Right lung (tissue), 10 donors: Measurements from ENCODE around the gene OR11A1. TPM values are rescaled to one million over a fixed set of nuclear protein-coding genes. Genes with fewer than 3 reads are reported as not detected.

ENCODE experiments used
- DNase-seq, 2 donors: peaks; one replicate each; pipeline ENCODE4 v3.0.0-alpha.2; 2013
- long read RNA-seq, 8 donors: transcript quantifications; one replicate each; lab custom pipeline, GENCODE V29; 2026
- polyA plus RNA-seq, 5 donors: library from polyadenylated mRNA; unstranded; fragments of 120-200 nt; gene quantifications; one replicate each; pipeline versions ENCODE4 v1.2.1 to v1.2.3, GENCODE V29; 2013; ENCODE audit warnings: inconsistent platforms in 1 of 5, low replicate concordance in 1 of 5; ENCODE audit not compliant: insufficient read length in 5 of 5, insufficient read depth in 1 of 5

The OR11A1 gene
- not detected for polyA plus RNA-seq
- long read RNA-seq, donor 1, result 0 reads
- long read RNA-seq, donor 2, result 0 reads
- long read RNA-seq, donor 3, result 0 reads
- long read RNA-seq, donor 4, result 0 reads
- long read RNA-seq, donor 5, result 0 reads
- long read RNA-seq, donor 6, result 0 reads
- long read RNA-seq, donor 7, result 0 reads
- long read RNA-seq, donor 8, result 0 reads

GRCh38 chr6:29456971-29457370, at the start of gene OR11A1, which contains the start of gene OR2H1:
OR11A1 (minus strand) TSS chr6:29457071; CDS start chr6:29427641, 29,430 bp downstream.
OR2H1 (plus strand) TSS chr6:29457155; CDS start chr6:29461770, 4,615 bp downstream.
- no peak for DNase-seq

DNA sequence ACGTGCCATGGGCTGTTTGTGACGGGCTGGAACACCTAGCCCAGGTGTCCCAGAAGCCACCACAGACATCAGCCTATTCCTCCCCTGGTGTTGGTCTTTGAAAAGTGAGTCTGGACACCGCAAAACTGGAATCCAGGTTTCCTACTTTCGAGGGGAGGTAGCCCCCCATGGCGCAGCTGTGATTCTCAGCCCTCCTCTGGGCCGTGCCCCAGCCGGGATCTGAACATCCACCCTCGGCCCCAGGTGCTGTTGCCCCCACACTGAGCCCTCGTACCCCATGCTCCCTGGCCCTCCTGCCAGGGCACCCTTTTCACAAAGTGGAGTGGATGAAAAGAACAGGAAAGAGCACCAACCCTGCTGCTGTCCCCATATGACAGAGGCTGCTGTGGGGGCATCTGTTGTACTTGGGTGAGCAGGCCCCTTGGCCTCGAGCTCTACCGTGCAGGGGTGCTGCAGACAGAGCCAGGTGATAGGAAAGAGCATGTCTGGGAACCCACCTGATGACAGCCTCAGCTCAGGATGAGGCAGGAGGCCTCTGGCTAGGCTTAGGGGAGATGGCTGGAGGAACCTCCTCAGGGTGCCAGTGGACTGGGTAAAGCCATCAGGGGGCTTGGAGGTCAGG, 49.7 kb upstream of the OR11A1 start:
- no peak for DNase-seq

DNA sequence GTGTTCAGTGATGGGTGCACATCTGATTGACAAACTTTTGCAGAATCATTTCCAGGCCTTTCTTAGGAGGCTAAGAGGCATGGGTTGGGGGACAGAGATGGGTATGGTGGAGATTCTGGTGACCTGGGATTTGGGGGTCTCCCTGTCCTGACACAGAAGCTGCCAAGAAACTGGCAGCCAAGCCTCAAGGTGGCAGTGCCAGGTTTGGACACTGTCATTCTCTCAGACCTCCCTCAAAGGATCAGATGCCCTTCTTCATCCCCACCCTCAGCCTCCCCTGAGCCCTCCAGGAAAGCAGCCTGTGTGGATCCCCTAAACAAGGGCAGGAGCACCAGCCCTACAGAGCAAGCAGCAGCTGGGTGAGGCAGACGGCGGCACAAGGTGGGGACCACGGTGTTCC, 48.9 kb upstream of the OR11A1 start:
- DNase-seq, result no peak

- DNase-seq, result no peak
Measured at GRCh38 chr6:29504961-29505360, 48.1 kb upstream of the OR11A1 start.

GRCh38 chr6:29502597-29502996, 45.7 kb upstream of the OR11A1 start:
- DNase-seq, result no peak

DNA sequence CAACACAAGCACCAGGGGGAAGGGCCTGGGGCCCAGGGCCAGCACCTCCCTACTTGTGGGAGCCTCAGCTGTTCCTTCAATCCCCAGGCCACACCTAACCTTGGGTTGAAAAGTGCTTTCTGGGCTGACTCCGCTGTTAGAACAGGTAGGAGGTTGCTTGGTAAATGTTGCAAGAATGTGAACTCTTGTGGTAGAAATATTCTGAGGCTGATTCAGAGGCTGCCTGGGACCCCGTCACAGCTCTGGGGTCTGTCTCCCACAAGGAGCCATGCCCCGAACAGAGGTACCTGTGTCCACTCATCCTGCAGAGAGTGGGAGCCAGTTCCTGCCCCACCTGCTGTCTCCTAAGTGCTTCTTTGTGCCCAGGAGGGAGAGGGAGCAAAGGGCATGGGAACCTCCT, 45.3 kb upstream of the OR11A1 start:
- no peak for DNase-seq

DNA sequence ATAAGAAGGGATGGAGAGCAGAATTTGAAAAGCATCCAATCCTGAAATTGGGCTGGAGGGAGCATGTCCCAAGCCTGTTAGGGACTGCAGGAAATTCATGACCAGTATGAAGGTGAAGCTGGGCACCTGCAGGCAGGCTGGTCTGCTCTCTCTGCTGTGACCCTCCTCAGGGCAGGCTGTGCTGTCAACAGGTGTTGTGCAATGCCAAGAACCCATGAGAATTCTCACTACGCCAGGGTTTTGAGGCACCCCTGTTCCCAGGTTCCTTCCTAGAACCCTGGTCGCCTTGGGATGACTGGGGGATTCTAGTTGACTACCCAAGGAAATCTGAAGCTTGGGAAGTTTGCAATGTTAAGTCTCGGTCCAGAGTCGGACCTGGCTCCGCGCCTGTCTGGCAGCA, 44.2 kb upstream of the OR11A1 start:
- no peak for DNase-seq

GRCh38 chr6:29500594-29500993, 43.7 kb upstream of the OR11A1 start:
- no peak for DNase-seq

GRCh38 chr6:29499704-29500103, 42.8 kb upstream of the OR11A1 start:
- no peak for DNase-seq

DNA sequence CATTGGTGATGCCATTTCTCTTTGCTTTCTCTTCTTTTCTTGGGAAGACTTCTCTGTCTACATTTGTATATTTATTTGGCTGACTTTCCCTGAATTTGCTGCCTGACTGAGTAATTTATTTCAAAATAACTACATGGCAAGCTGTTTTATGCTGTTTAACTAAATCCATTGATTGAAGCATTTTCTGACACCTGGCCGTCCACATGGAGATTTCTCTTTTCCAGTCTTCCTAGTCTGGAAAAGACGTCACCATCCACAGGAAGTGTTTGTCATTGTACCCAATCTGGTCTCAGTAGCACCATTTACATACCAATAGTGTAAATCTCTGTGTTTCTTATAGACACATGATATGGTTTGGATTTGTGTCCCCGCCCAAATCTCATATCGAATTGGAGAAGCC, 40.1 kb upstream of the OR11A1 start:
- no peak for DNase-seq

DNA sequence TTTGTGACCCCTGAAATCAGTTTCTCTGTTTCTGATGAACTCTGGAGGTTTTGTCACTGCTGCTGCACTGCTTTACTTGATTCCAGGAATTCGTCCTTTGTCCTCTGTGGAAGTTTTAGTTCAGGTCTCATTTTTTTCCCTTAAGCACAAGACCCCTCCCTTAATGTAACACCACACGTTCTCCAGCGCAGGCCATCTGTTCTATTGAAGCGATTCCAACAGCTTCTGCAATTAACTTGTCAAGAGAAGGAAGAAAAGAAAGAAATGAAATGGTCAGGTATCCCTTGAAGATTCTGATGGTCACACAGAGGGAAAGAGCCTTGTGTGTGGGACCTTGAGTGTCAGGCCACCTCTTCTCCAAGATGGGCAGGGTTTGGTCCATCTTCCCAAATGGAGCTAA, 38.7 kb upstream of the OR11A1 start:
- no peak for DNase-seq

DNA sequence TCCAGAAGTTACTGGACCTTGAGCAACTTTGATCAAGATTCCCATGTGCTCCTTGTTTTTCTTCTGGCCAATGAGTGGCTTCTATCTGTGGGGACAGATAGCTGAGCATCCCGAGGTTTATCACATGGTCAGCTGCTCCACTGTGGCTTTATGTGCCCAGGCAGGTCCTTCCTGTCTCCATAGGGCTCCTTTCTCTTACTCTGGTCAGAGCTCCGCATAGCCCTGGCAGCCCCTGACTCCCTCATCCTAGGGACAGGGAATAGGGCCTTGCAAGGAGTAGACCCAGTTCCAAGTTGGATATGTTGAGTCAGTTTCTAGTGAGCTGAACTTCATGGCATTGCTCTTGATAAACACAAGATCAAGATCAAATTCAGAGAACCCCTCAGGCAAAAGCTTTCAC, 37.3 kb upstream of the OR11A1 start:
- DNase-seq, result no peak

DNA sequence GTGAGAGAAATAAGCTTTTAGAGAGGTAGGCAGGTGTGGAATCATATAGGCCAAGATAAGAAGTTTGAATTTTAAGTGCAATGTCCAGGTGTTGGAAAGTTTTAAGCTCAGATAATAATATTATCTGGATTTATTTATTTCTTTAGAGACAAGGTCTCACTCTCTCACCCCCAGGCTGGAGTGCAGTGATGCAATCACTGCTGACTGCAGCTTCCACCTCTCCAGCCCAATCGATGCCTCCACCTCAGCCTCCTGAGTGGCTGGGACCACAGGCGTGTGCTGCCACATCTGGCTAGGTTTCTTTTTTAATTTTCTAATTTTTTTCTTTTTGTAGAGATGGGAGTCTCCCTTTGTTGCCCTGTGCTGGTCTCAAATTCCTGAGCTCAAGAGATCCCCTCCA, 36.4 kb upstream of the OR11A1 start:
- no peak for DNase-seq

- DNase-seq, result no peak
Measured at GRCh38 chr6:29491574-29491973, 34.7 kb upstream of the OR11A1 start.

DNA sequence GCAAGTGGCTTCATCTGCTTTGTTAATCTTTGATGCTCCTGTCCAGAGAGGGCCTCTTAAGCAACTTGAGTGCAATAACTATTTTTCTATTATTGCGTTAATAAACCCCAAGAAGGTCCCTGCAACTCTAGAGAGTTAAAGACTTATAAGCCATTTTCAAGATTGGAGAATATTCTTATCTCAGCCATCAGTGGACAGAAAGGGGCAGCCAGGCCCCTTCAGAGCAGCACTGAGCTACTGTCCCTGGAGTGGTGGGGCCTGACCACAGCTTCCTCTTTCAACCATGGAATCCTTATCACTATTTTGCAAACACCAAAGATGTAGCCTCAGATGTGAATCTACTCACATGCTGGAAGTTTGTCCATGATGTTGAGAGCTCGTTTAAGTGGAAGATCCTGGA, 33.7 kb upstream of the OR11A1 start:
- no peak for DNase-seq

DNA sequence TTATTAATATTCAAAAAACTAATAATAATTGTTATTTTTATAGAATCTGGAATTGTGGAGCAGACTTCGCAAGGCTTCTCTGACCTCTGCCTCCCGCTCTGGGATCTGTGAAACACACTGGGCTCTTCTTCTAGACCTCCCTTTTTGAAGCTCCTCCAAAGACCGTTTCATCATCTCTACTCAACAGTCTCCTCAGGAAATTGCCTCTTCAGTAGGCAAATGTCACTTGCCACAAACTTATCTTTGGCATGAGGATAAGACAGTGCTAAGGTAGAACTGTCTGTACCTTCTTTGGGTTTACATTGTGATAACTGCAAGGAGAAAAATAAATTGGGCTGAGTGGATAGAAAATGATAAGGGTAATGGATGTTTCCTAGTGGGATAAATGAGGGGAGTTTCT, 33.2 kb upstream of the OR11A1 start:
- no peak for DNase-seq

- DNase-seq, result no peak
Measured at GRCh38 chr6:29489286-29489685, 32.4 kb upstream of the OR11A1 start.

- DNase-seq, result no peak
Measured at GRCh38 chr6:29488874-29489273, 32.0 kb upstream of the OR11A1 start.

GRCh38 chr6:29487660-29488059, 30.8 kb upstream of the OR11A1 start, which contains the start of gene MAS1L:
MAS1L (minus strand) TSS chr6:29487956; CDS start chr6:29487902, 54 bp downstream.
- no peak for DNase-seq

- DNase-seq, result no peak
Measured at GRCh38 chr6:29487131-29487530, 30.3 kb upstream of the OR11A1 start.

GRCh38 chr6:29486577-29486976, 29.7 kb upstream of the OR11A1 start:
- DNase-seq, result no peak

DNA sequence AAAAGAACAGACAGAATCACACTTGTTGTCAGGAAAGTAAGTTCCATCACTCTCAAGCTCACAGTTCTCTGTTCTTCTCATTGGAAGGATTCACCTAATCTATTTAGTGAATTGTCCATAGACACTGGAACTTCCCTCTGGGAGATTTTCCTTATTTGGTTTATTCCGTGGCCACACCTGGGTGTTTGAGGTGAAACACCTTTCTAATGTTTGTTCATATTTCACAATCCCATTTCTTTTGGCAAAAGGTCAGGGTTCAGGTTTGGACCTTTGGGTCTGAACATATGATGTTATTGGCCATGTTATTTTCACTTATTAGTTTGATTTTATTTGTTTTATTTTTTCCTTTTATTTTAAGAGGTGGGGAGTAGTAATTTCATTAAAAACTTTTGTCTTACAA, 26.9 kb upstream of the OR11A1 start:
- no peak for DNase-seq

DNA sequence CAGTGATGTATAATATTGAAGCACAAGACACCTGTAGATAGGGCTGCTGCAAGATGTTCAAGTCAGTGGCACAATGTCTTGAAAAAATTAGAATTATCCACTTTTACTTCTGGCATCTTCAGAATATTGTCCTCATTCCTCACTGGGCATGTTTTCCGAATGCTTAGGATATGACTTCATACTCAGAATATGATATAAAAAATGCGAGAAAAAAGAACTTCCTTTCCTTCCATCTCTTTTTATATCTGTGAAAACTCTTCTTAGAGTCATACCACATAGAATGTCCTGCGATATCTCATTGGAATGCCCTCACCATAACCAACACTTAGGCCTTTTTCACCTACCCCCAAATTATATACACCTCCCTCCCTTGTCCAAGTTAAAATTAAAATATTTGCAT, 26.3 kb upstream of the OR11A1 start:
- DNase-seq, result no peak

GRCh38 chr6:29479560-29479959, 22.7 kb upstream of the OR11A1 start:
- no peak for DNase-seq
